Muscle of leg (tissue), 11 donors: ENCODE results near the gene IRF4. TPM values are rescaled to one million over a fixed set of nuclear protein-coding genes. Genes with fewer than 3 reads are reported as not detected.

Experiments
- DNase-seq: peaks from one replicate; pipeline ENCODE4 v3.0.0; 2013
- H3K27ac ChIP-seq: one replicate; pipeline ENCODE4 v1.5.1; 2013; ENCODE audit warnings: mild to moderate bottlenecking, low read length, control low read depth
- H3K27me3 ChIP-seq: one replicate; pipeline ENCODE4 v1.6.1; 2013; ENCODE audit warnings: low read length; ENCODE audit not compliant: control insufficient read depth, insufficient read depth
- H3K36me3 ChIP-seq: one replicate; pipeline ENCODE4 v1.6.1; 2013; ENCODE audit warnings: low read length; ENCODE audit not compliant: control insufficient read depth, insufficient read depth
- H3K4me1 ChIP-seq: one replicate; pipeline ENCODE4 v1.6.1; 2013; ENCODE audit warnings: low read length; ENCODE audit not compliant: control insufficient read depth, insufficient read depth
- H3K4me3 ChIP-seq: one replicate; pipeline ENCODE4 v1.5.1; 2013; ENCODE audit warnings: low read length, control low read depth
- H3K9me3 ChIP-seq: replicated peaks from 2 replicates; pipeline ENCODE4 v1.6.1; 2013; ENCODE audit warnings: low read depth, low read length; ENCODE audit not compliant: control insufficient read depth
- WGBS: methylation state at CpG from one replicate; pipeline ENCODE4 v1.1.5; 2013; ENCODE audit warnings: missing lambda C conversion rate; ENCODE audit not compliant: insufficient coverage; 5-methylcytosine and 5-hydroxymethylcytosine counted together
- polyA plus RNA-seq, 8 donors: library from polyadenylated mRNA; unstranded; fragments of 120-200 nt; gene quantifications; one replicate each; pipeline versions ENCODE4 v1.2.1 to v1.2.3, GENCODE V29; 2013; ENCODE audit warnings: inconsistent platforms in 1 of 8, low replicate concordance in 1 of 8; ENCODE audit not compliant: insufficient read length in 8 of 8, insufficient read depth in 1 of 8
- total RNA-seq: library from RNA; stranded (reverse); fragments of 120-200 nt; gene quantifications from one replicate; pipeline ENCODE4 v1.2.4, GENCODE V29; 2013

IRF4 gene
- total and polyA plus RNA-seq, 9 donors = 0.12 to 1.8 (median 0.46) TPM

GRCh38 chr6:434051-434705 is 42.6 kb downstream of the IRF4 start:
- H3K27me3 ChIP-seq = peaks cover 9% of the 10 kb centered on the region
- H3K36me3 ChIP-seq = no peaks in the 10 kb centered on the region
- WGBS = 82% methylated on average over 12 of the region's 14 CpGs
- no peaks in the 10 kb centered on the region for H3K9me3 ChIP-seq
- H3K4me3 ChIP-seq = no peak overlapping the region
- DNase-seq = no peak
- peaks cover 13% of the 10 kb centered on the region for H3K4me1 ChIP-seq
- no peak overlapping the region for H3K27ac ChIP-seq

GRCh38 chr6:435441-436307 is 44.1 kb downstream of the IRF4 start:
- Histone ChIP-seq H3K9me3 (no peaks in the 10 kb centered on the region), H3K36me3 (no peaks in the 10 kb centered on the region), H3K4me1 (peaks cover 13% of the 10 kb centered on the region), H3K27me3 (peaks cover 10% of the 10 kb centered on the region), H3K4me3 (no peak overlapping the region), H3K27ac (no peak overlapping the region)
- DNase-seq = no peak
- WGBS = 93% methylated on average over 41 of the region's 50 CpGs

GRCh38 chr6:436308-437036 is 44.9 kb downstream of the IRF4 start:
- no peak overlapping the region for H3K4me3 ChIP-seq
- whole genome bisulfite sequencing = 80% methylated on average over 21 of the region's 25 CpGs
- peak; percentile 61 for DNase-seq
- H3K36me3 ChIP-seq = no peaks in the 10 kb centered on the region
- H3K27me3 ChIP-seq = peaks cover 9% of the 10 kb centered on the region
- peaks cover 13% of the 10 kb centered on the region for H3K4me1 ChIP-seq
- H3K9me3 ChIP-seq = no peaks in the 10 kb centered on the region
- no peak overlapping the region for H3K27ac ChIP-seq

GRCh38 chr6:437037-437392 is 45.5 kb downstream of the IRF4 start:
- H3K27ac ChIP-seq = no peak overlapping the region
- DNase-seq = peak; percentile 53
- peaks cover 13% of the 10 kb centered on the region for H3K4me1 ChIP-seq
- H3K36me3 ChIP-seq = no peaks in the 10 kb centered on the region
- H3K27me3 ChIP-seq = peaks cover 7% of the 10 kb centered on the region
- H3K4me3 ChIP-seq = no peak overlapping the region
- 82% methylated on average over 4 of the region's 6 CpGs for WGBS
- no peaks in the 10 kb centered on the region for H3K9me3 ChIP-seq

- 77% methylated on average over 10 of the region's 12 CpGs for WGBS
- DNase-seq = no peak
- Histone ChIP-seq H3K4me3 (no peak overlapping the region), H3K36me3 (no peaks in the 10 kb centered on the region), H3K27ac (no peak overlapping the region), H3K4me1 (peaks cover 13% of the 10 kb centered on the region), H3K9me3 (no peaks in the 10 kb centered on the region), H3K27me3 (peaks cover 7% of the 10 kb centered on the region)
Measured at GRCh38 chr6:438634-439170, 47.1 kb downstream of the IRF4 start.

- Histone ChIP-seq H3K4me1 (peaks cover 13% of the 10 kb centered on the region), H3K9me3 (no peaks in the 10 kb centered on the region), H3K4me3 (no peak overlapping the region), H3K27ac (no peak overlapping the region), H3K36me3 (no peaks in the 10 kb centered on the region), H3K27me3 (peaks cover 8% of the 10 kb centered on the region)
- peak; percentile 67 for DNase-seq
- WGBS = 59% methylated on average over 7 of the region's 9 CpGs
Measured at GRCh38 chr6:439641-440167, 48.2 kb downstream of the IRF4 start.

- 86% methylated on average over 7 of the region's 12 CpGs for WGBS
- no peak overlapping the region for H3K27ac ChIP-seq
Measured at GRCh38 chr6:441126-441920, 49.8 kb downstream of the IRF4 start.

GRCh38 chr6:443621-444159 is 52.1 kb downstream of the IRF4 start:
- 77% methylated on average over 19 of the region's 19 CpGs for WGBS
- no peak for DNase-seq

More at GRCh38 chr6:441126-441920, 49.8 kb downstream of the IRF4 start:
- Histone ChIP-seq H3K4me3 (no peak overlapping the region), H3K9me3 (no peaks in the 10 kb centered on the region), H3K36me3 (no peaks in the 10 kb centered on the region), H3K4me1 (peaks cover 9% of the 10 kb centered on the region), H3K27me3 (peaks cover 12% of the 10 kb centered on the region)
- no peak for DNase-seq

GRCh38 chr6:444653-445275 is 53.2 kb downstream of the IRF4 start:
- H3K4me1 ChIP-seq = no peaks in the 10 kb centered on the region
- no peak for DNase-seq
- no peaks in the 10 kb centered on the region for H3K36me3 ChIP-seq
- H3K27ac ChIP-seq = no peak overlapping the region
- H3K4me3 ChIP-seq = no peak overlapping the region
- peaks cover 19% of the 10 kb centered on the region for H3K27me3 ChIP-seq
- no peaks in the 10 kb centered on the region for H3K9me3 ChIP-seq
- WGBS = 73% methylated on average over 17 of the region's 18 CpGs

More at GRCh38 chr6:443621-444159, 52.1 kb downstream of the IRF4 start:
- Histone ChIP-seq H3K9me3 (no peaks in the 10 kb centered on the region), H3K4me1 (no peaks in the 10 kb centered on the region), H3K36me3 (no peaks in the 10 kb centered on the region), H3K27ac (no peak overlapping the region), H3K4me3 (no peak overlapping the region), H3K27me3 (peaks cover 19% of the 10 kb centered on the region)
